Measurements from ENCODE around the gene RASD2.

RASD2 gene

DNA sequence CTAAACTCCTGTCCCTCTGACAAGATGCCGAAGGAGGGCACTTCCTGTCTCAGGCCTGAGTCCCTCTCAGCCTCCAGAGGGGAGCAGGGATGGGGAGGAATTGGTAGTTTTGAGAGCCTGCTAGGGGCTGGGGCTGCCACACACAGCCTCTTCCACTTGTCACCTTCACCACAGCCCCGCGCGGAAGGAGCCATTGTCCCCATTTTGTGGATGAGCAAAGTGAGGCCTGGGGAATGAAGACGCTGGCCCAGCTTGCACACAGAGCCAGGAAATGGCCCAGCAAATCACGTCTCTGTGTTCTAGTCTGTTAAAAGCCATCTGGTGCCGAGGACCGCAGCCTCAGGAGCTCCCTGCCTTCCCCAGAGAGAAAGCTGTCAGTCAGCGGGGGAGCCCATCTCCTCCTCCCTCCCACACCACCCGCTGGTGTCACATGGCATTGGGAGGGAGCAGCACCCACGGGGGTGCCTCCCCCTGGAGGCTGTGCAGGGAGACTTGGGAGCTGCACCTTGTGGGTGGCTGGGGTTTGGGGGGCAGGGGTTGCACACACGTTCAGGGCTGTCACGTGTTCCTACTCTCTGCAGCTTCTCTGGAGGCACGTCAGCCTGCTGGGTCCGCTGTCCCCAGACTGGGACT, 34.6 kb downstream of the RASD2 start:
- TF ChIP-seq, protein P1, sequence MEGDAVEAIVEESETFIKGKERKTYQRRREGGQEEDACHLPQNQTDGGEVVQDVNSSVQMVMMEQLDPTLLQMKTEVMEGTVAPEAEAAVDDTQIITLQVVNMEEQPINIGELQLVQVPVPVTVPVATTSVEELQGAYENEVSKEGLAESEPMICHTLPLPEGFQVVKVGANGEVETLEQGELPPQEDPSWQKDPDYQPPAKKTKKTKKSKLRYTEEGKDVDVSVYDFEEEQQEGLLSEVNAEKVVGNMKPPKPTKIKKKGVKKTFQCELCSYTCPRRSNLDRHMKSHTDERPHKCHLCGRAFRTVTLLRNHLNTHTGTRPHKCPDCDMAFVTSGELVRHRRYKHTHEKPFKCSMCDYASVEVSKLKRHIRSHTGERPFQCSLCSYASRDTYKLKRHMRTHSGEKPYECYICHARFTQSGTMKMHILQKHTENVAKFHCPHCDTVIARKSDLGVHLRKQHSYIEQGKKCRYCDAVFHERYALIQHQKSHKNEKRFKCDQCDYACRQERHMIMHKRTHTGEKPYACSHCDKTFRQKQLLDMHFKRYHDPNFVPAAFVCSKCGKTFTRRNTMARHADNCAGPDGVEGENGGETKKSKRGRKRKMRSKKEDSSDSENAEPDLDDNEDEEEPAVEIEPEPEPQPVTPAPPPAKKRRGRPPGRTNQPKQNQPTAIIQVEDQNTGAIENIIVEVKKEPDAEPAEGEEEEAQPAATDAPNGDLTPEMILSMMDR (IDR thresholded peaks at IDR 0.05; ENCODE audit: low read depth, low read length, missing control alignments): peak; percentile 19
- in situ Hi-C loops (cut with HindIII; ENCODE audit: low pct_ligation_motif_present, low sequenced_read_pairs): loop anchor here (25.0 kb wide), 1 partner anchor 138 kb away; no protein-coding TSS in a partner anchor
- H3K27me3 ChIP-seq (replicated peaks): no peaks in the 10 kb centered on the region
- no peak overlapping the region for H3K4me3 ChIP-seq (ENCODE audit: low read depth, low read length)
- H3K36me3 ChIP-seq (replicated peaks): no peaks in the 10 kb centered on the region
- H3K27ac ChIP-seq: no peak overlapping the region
- DNase-seq: no peak

DNA sequence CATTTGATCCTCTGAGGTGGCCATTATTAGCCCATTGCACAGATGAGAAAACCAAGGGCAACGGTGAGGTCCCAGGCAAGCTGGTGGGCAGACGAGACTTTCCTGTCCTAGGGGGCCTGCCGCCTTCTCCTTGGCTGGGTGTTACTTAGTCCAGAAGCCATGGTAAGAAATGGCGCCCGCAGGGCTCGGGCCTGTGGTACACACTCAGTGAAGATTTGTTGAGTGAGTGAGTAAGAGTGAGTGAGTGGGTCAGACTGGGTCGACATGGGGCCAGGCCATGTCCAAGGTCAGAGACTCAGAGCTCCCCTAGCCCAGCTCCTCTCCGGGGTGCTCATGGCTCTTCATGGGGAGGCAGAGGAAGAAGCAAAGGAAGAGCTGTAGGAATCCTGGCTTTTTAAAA, 36.0 kb downstream of the RASD2 start:
- no peaks in the 10 kb centered on the region for H3K36me3 ChIP-seq (replicated peaks)
- no peak for DNase-seq
- TF ChIP-seq, protein P1 (IDR thresholded peaks at IDR 0.05; ENCODE audit: low read depth, low read length, missing control alignments): no peak
- in situ Hi-C loops (cut with HindIII; ENCODE audit: low pct_ligation_motif_present, low sequenced_read_pairs): loop anchor here (25.0 kb wide), 1 partner anchor 139 kb away; no protein-coding TSS in a partner anchor
- no peak overlapping the region for H3K4me3 ChIP-seq (ENCODE audit: low read depth, low read length)
- no peak overlapping the region for H3K27ac ChIP-seq
- H3K27me3 ChIP-seq (replicated peaks): no peaks in the 10 kb centered on the region

DNA sequence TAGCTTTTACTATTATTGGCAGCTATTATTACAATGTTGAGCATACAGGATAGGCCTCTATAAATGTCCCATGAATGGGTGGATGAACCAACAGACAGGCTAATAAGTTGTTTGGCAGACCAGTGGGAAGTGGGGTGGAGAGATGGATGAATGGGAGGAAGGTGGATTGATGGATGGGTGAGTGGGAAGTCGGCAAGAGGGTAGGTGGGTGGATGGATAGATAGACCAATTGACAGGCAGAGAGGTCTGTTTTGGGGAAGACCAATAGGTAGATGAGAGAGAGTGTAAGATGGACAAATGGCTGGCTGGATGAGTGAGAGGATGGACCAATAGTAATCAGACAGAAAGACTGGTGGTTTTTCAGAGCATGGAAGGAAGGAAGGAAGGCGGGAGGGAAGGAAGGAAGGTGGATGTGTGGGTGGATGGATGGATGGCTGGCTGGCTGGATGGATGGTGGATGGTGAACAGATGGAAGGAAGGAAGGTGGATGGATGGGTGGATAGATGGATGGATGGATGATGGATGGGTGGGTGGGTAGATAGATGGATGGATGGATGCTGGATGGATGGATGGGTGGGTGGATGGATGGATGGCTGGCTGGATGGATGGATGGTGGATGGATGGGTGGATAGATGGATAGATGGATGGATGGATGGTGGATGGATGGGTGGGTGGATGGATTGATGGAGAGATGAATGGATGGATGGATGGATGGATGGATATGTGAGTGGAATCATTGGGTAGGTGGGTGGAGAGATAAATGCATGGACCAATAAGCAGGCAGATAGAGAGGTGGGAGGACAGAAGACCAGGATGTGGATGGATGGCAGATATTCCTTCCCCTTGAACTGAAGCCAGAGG, 37.4 kb downstream of the RASD2 start:
- Histone ChIP-seq H3K36me3 (replicated peaks) (no peaks in the 10 kb centered on the region), H3K27me3 (replicated peaks) (no peaks in the 10 kb centered on the region), H3K4me3 (ENCODE audit: low read depth, low read length) (no peak overlapping the region), H3K27ac (no peak overlapping the region)
- in situ Hi-C loops (cut with HindIII; ENCODE audit: low pct_ligation_motif_present, low sequenced_read_pairs): loop anchor here (25.0 kb wide), 1 partner anchor 141 kb away; no protein-coding TSS in a partner anchor
- TF ChIP-seq, protein P1 (IDR thresholded peaks at IDR 0.05; ENCODE audit: low read depth, low read length, missing control alignments): no peak
- no peak for DNase-seq

DNA sequence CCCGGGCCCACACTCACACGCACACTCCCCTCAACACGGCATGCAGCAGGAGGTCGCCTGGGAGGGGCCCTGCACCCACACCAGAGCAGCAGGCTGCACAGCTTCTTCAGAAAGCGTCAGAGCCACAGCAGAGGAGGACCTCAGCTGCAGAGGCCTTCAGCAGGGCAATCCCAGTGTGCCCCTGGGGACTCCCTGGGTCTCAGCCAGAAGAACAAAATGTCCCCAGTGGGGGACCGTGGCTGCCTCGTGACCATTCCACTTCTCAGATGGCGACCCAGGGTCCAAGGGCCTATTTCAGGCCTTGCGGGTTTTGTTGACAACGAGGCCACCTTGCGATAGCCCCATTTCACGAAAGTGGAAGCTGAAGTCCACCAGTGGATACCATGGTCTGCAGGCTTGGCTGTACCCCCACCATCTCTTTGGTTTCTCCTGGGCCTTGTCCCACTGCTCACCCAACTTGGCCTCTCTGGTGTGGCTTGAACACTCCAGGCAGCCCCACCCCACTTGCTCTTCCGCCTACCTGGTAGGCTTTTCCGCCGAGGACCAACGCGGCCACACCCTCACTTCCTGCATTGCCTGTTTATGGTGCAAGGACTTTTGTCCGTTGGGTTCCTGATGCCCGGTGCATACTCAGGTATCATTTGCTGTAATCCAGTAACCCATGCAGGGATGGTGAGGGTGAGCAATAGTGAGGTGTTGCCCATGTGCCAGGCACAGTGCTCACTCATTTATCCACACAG, 38.4 kb downstream of the RASD2 start:
- in situ Hi-C loops (cut with HindIII; ENCODE audit: low pct_ligation_motif_present, low sequenced_read_pairs): loop anchor here (25.0 kb wide), 1 partner anchor 142 kb away; no protein-coding TSS in a partner anchor
- Histone ChIP-seq H3K4me3 (ENCODE audit: low read depth, low read length) (no peak overlapping the region), H3K27me3 (replicated peaks) (no peaks in the 10 kb centered on the region), H3K27ac (no peak overlapping the region), H3K36me3 (replicated peaks) (no peaks in the 10 kb centered on the region)
- TF ChIP-seq, protein P1 (IDR thresholded peaks at IDR 0.05; ENCODE audit: low read depth, low read length, missing control alignments): no peak
- no peak for DNase-seq

DNA sequence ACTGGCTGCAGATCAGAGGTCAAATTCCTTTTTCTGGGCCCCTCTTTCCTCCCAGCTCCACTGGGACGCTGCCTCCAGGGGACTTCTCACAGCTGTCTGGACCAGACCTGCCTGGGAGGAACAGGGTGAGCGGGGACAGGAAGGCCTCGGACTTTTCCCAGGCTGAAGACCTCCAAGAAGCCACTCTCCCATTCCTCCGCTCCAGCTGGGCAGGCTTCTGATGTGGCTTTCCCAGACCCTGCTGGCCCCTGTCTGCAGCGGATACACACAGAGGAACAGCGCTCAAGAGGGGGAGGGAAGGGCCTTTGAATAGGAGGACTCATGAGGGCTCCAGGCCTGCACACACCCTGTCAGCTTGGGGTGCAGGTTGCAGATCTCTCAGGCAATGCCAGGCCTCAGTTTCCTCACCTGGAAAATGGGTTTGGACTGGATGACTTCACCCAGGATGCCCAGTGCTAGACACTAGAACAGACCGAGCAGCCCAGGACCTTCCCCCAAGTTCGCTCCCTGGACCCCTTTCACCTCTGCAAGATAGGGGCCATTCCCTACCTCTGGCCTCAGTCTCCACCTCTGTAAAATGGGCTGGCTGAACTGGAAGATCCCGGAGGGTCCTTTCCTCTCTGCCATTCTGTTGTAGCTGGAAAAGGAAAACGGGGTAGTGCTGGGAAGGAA, 39.9 kb downstream of the RASD2 start:
- Histone ChIP-seq H3K4me3 (ENCODE audit: low read depth, low read length) (no peak overlapping the region), H3K27ac (no peak overlapping the region), H3K27me3 (replicated peaks) (no peaks in the 10 kb centered on the region), H3K36me3 (replicated peaks) (no peaks in the 10 kb centered on the region)
- in situ Hi-C loops (cut with HindIII; ENCODE audit: low pct_ligation_motif_present, low sequenced_read_pairs): loop anchor here (25.0 kb wide), 1 partner anchor 143 kb away; no protein-coding TSS in a partner anchor
- no peak for DNase-seq
- TF ChIP-seq, protein P1 (IDR thresholded peaks at IDR 0.05; ENCODE audit: low read depth, low read length, missing control alignments): no peak

Data from brain microvascular endothelial cell (primary cell).